HepG2 (cell line): ENCODE results near the gene PGAP3. TPM values are rescaled to one million over a fixed set of nuclear protein-coding genes. Genes with fewer than 3 reads are reported as not detected.

Source experiments
- AHR ChIP-seq: IDR thresholded peaks from 2 replicates; pipeline ENCODE4 v1.6.1; 2018; ENCODE audit warnings: missing genetic modification reagents, missing compliant biosample characterization
- ARNTL ChIP-seq: sonication (generic); formaldehyde crosslinking; IDR thresholded peaks from 2 replicates; pipeline ENCODE4 v1.4.0; 2020; ENCODE audit warnings: mild to moderate bottlenecking, missing genetic modification reagents
- ATF3 ChIP-seq: sonication (generic); formaldehyde crosslinking; IDR thresholded peaks from 2 replicates; pipeline ENCODE4 v1.4.0; 2020; ENCODE audit warnings: missing genetic modification reagents
- CENPX ChIP-seq: sonication (generic); formaldehyde crosslinking; IDR thresholded peaks from 2 replicates; pipeline ENCODE4 v1.9.0; 2021; ENCODE audit warnings: mild to moderate bottlenecking, missing genetic modification reagents, moderate library complexity
- DMAP1 ChIP-seq: IDR thresholded peaks from 2 replicates; pipeline ENCODE4 v1.6.1; 2016
- GATAD1 ChIP-seq: IDR thresholded peaks from 2 replicates; pipeline ENCODE4 v1.6.1; 2016; ENCODE audit warnings: missing genetic modification reagents, missing compliant biosample characterization
- HDAC2 ChIP-seq: sonication (generic); formaldehyde crosslinking; IDR thresholded peaks from 2 replicates; pipeline ENCODE4 v1.4.0; 2020; ENCODE audit warnings: missing genetic modification reagents
- HNF1B ChIP-seq: sonication (generic); formaldehyde crosslinking; IDR thresholded peaks from 2 replicates; pipeline ENCODE4 v1.5.1; 2020; ENCODE audit warnings: mild to moderate bottlenecking, moderate library complexity, missing genetic modification reagents
- HNRNPL ChIP-seq: fragments of 200-400 bp; formaldehyde crosslinking; IDR thresholded peaks from 2 replicates; pipeline ENCODE4 v1.6.1; 2017; ENCODE audit warnings: mild to moderate bottlenecking, low read depth, low read length
- HOXD1 ChIP-seq: sonication (generic); formaldehyde crosslinking; IDR thresholded peaks from 2 replicates; pipeline ENCODE4 v1.5.0; 2020; ENCODE audit warnings: missing genetic modification reagents
- KDM1A ChIP-seq: IDR thresholded peaks from 2 replicates; pipeline ENCODE4 v1.6.1; 2016; ENCODE audit warnings: missing compliant biosample characterization
- KLF12 ChIP-seq: sonication (generic); formaldehyde crosslinking; IDR thresholded peaks from 2 replicates; pipeline ENCODE4 v1.4.0; 2020; ENCODE audit warnings: missing genetic modification reagents, borderline replicate concordance
- MAFK ChIP-seq, 2 experiments: IDR thresholded peaks in 1 of 2; conservative IDR thresholded peaks in 1 of 2; 2 replicates each; pipeline ENCODE4 v1.6.1; 2011; ENCODE audit warnings: improper control_type of control experiment in 2 of 2, low read length in 2 of 2
- MIER2 ChIP-seq: IDR thresholded peaks from 2 replicates; pipeline ENCODE4 v1.6.1; 2016; ENCODE audit warnings: missing biosample characterization, missing genetic modification reagents
- NKX3-1 ChIP-seq: sonication (generic); formaldehyde crosslinking; IDR thresholded peaks from 2 replicates; pipeline ENCODE4 v1.5.0; 2020; ENCODE audit warnings: missing genetic modification reagents
- PHF8 ChIP-seq: sonication (generic); formaldehyde crosslinking; IDR thresholded peaks from 2 replicates; pipeline ENCODE4 v1.5.0; 2020; ENCODE audit warnings: missing genetic modification reagents
- ZBTB25 ChIP-seq: IDR thresholded peaks from 2 replicates; pipeline ENCODE4 v1.6.1; 2018; ENCODE audit warnings: missing genetic modification reagents
- ZNF354B ChIP-seq: sonication (generic); formaldehyde crosslinking; IDR thresholded peaks from 2 replicates; pipeline ENCODE4 v1.8.0; 2022; ENCODE audit warnings: mild to moderate bottlenecking, missing genetic modification reagents
- ZNF432 ChIP-seq: sonication (generic); formaldehyde crosslinking; IDR thresholded peaks from 2 replicates; pipeline ENCODE4 v1.5.0; 2020; ENCODE audit warnings: missing genetic modification reagents, mild to moderate bottlenecking, borderline replicate concordance
- ZNF501 ChIP-seq: sonication (generic); formaldehyde crosslinking; IDR thresholded peaks from 2 replicates; pipeline ENCODE4 v1.5.1; 2020; ENCODE audit warnings: mild to moderate bottlenecking, moderate library complexity, missing genetic modification reagents
- ZSCAN22 ChIP-seq: sonication (generic); formaldehyde crosslinking; IDR thresholded peaks from 2 replicates; pipeline ENCODE4 v1.4.0; 2020; ENCODE audit warnings: mild to moderate bottlenecking, missing genetic modification reagents
- ZSCAN25 ChIP-seq: sonication (generic); formaldehyde crosslinking; IDR thresholded peaks from 2 replicates; pipeline ENCODE4 v1.8.0; 2022; ENCODE audit warnings: mild to moderate bottlenecking, missing genetic modification reagents
- polyA plus RNA-seq, 8 experiments: library from polyadenylated mRNA; depleted of rRNA in 3 of 8; stranded (reverse) in 7 of 8; unstranded in 1 of 8; fragments of >200 nt; fragmentation: Illumina TruSeq in 4 of 8; extraction: Trizol in 4 of 8; gene quantifications; 2 replicates each; pipeline versions ENCODE4 v1.2.1 to v1.2.3, GENCODE V29; 2011 to 2016; ENCODE audit warnings: low read depth in 4 of 8, missing spikeins in 1 of 8, mixed read lengths in 1 of 8; ENCODE audit not compliant: insufficient read depth in 1 of 8
- total RNA-seq, 5 experiments: library from RNA; depleted of rRNA; stranded (reverse); fragments of >200 nt; fragmentation: Illumina TruSeq; extraction: Trizol; gene quantifications; 2 replicates each; pipeline ENCODE4 v1.2.3, GENCODE V29; 2016; ENCODE audit warnings: low read depth in 1 of 5
- TF ChIP-seq, protein P1 (sequence below): sonication (generic); formaldehyde crosslinking; IDR thresholded peaks from 2 replicates; pipeline ENCODE4 v1.4.0; 2020; ENCODE audit warnings: missing genetic modification reagents, borderline replicate concordance
- TF ChIP-seq, protein P2 (sequence below): sonication (generic); formaldehyde crosslinking; IDR thresholded peaks from 2 replicates; pipeline ENCODE4 v1.4.0; 2020; ENCODE audit warnings: mild to moderate bottlenecking, missing genetic modification reagents

Gene PGAP3
- total and polyA plus RNA-seq, 2 of the 13 experiments (the other 11 are each of a cell fraction or from before 2014, with no cell fraction given), result 11.9 to 14.6 TPM

- TF ChIP-seq HNF1B, result no peak; the same call in 1 of the 2 replicates
- no peak for TF ChIP-seq HNRNPL
- peak; percentile 90 for TF ChIP-seq PHF8 (CRISPR knock-in tag)
- peak; percentile 92; the same call in 1 of the 2 replicates for TF ChIP-seq ZBTB25
- TF ChIP-seq MIER2, result peak; percentile 42; the same call in 1 of the 2 replicates
- peak; percentile 72; the same call in 1 of the 2 replicates for TF ChIP-seq DMAP1 (CRISPR knock-in tag)
- no peak for TF ChIP-seq ZNF432 (CRISPR knock-in tag)
- TF ChIP-seq, protein P1, sequence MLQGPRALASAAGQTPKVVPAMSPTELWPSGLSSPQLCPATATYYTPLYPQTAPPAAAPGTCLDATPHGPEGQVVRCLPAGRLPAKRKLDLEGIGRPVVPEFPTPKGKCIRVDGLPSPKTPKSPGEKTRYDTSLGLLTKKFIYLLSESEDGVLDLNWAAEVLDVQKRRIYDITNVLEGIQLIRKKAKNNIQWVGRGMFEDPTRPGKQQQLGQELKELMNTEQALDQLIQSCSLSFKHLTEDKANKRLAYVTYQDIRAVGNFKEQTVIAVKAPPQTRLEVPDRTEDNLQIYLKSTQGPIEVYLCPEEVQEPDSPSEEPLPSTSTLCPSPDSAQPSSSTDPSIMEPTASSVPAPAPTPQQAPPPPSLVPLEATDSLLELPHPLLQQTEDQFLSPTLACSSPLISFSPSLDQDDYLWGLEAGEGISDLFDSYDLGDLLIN (CRISPR knock-in tag), result no peak
- no peak for TF ChIP-seq MAFK (conservative IDR thresholded peaks at IDR 0.05 in 1 of 2, IDR thresholded peaks at IDR 0.05 in 1 of 2; ENCODE audit: low read length in 2 of 2)
- TF ChIP-seq, protein P2, sequence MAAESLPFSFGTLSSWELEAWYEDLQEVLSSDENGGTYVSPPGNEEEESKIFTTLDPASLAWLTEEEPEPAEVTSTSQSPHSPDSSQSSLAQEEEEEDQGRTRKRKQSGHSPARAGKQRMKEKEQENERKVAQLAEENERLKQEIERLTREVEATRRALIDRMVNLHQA (CRISPR knock-in tag), result peak; percentile 35; the same call in 1 of the 2 replicates
- TF ChIP-seq ZSCAN22 (CRISPR knock-in tag), result no peak
- peak; percentile 86 for TF ChIP-seq GATAD1 (CRISPR knock-in tag)
- TF ChIP-seq KLF12 (CRISPR knock-in tag), result peak; percentile 79; the same call in 1 of the 2 replicates
- TF ChIP-seq ZNF354B (CRISPR knock-in tag), result peak; percentile 90; the same call in 1 of the 2 replicates
- peak; percentile 84 for TF ChIP-seq HDAC2
- peak; percentile 92 for TF ChIP-seq ZNF501 (CRISPR knock-in tag)
- TF ChIP-seq HOXD1 (CRISPR knock-in tag), result peak; percentile 73
- TF ChIP-seq ZSCAN25 (CRISPR knock-in tag), result peak; percentile 78; the same call in 1 of the 2 replicates
- TF ChIP-seq ARNTL (CRISPR knock-in tag), result peak; percentile 99
- TF ChIP-seq AHR (CRISPR knock-in tag), result peak; percentile 95
- peak; percentile 16; the same call in 1 of the 2 replicates for TF ChIP-seq KDM1A
- TF ChIP-seq ATF3 (CRISPR knock-in tag), result peak; percentile 66; the same call in 1 of the 2 replicates
- no peak for TF ChIP-seq CENPX (CRISPR knock-in tag)
- no peak; the same call in 1 of the 2 replicates for TF ChIP-seq NKX3-1 (CRISPR knock-in tag)
Measured at GRCh38 chr17:39730095-39730921, 42.5 kb upstream of the PGAP3 start, which contains the start of gene MIEN1 (continued).
